Panc1 (cell line): Measurements from ENCODE around the gene KCNK10. TPM values are rescaled to one million over a fixed set of nuclear protein-coding genes. Genes with fewer than 3 reads are reported as not detected.

Experiments used
- ATAC-seq: fragments of 200-7000 bp; cut with Tn5 transposase; 2 replicates; pipeline ENCODE4 v1.9.1; 2020; ENCODE audit warnings: mild to moderate bottlenecking, moderate library complexity
- BruUV-seq: library from RNA; stranded (reverse); fragments of 400-500 nt; replicated peaks from 2 replicates; lab custom pipeline; 2021; lab: Mats Ljungman, UMichigan
- CTCF ChIA-PET: fragments of 300-600 bp; sonication (Branson Sonifier 250); formaldehyde crosslinking; loops from one replicate; lab custom pipeline; 2022; ENCODE audit warnings: antibody characterized with exemption; lab: Charles Lee
- POLR2A ChIA-PET: fragments of 300-600 bp; sonication (Branson Sonifier 250); formaldehyde crosslinking; loops from one replicate; lab custom pipeline; 2022; ENCODE audit warnings: antibody characterized with exemption; lab: Charles Lee
- DNase-seq: peaks from one replicate; pipeline ENCODE4 v3.0.0-alpha.2; 2010; ENCODE audit warnings: low read depth, low spot score
- H3K27ac ChIP-seq: 2 replicates; pipeline ENCODE4 v1.5.1; 2011; ENCODE audit warnings: mild to moderate bottlenecking, low read length, inconsistent platforms
- H3K27me3 ChIP-seq: fragments of 200-500 bp; sonication (Bioruptor generic); 2 replicates; pipeline ENCODE4 v1.6.0; 2014; ENCODE audit warnings: low read length, inconsistent platforms; ENCODE audit not compliant: control insufficient read depth, insufficient read depth
- H3K36me3 ChIP-seq: fragments of 200-500 bp; sonication (Bioruptor generic); 2 replicates; pipeline ENCODE4 v1.5.1; 2014; ENCODE audit warnings: inconsistent platforms, mild to moderate bottlenecking, low read length, moderate library complexity; ENCODE audit not compliant: control insufficient read depth, insufficient read depth
- H3K4me1 ChIP-seq: 2 replicates; pipeline ENCODE4 v1.5.1; 2011; ENCODE audit warnings: inconsistent platforms, mild to moderate bottlenecking, low read length, moderate library complexity; ENCODE audit not compliant: control insufficient read depth, insufficient read depth
- H3K4me3 ChIP-seq, 2 experiments: 2 replicates each; pipeline ENCODE4 v1.5.1; 2011 to 2012; ENCODE audit warnings: low read depth in 2 of 2, low read length in 2 of 2, mild to moderate bottlenecking in 2 of 2, inconsistent platforms in 1 of 2, moderate library complexity in 1 of 2
- H3K9me3 ChIP-seq: fragments of 200-500 bp; sonication (Bioruptor generic); 2 replicates; pipeline ENCODE4 v1.5.1; 2014; ENCODE audit warnings: low read depth, mild to moderate bottlenecking, inconsistent platforms, low read length, moderate library complexity; ENCODE audit not compliant: control insufficient read depth, insufficient read depth
- POLR2AphosphoS5 ChIP-seq: IDR thresholded peaks from 2 replicates; pipeline ENCODE4 v1.6.1; 2012; ENCODE audit warnings: mild to moderate bottlenecking, low read depth, low read length, moderate library complexity
- SIN3A ChIP-seq: IDR thresholded peaks from 2 replicates; pipeline ENCODE4 v1.6.1; 2012; ENCODE audit warnings: low read depth, mild to moderate bottlenecking, low read length, moderate library complexity, borderline replicate concordance; ENCODE audit not compliant: insufficient read depth
- TCF7L2 ChIP-seq: IDR thresholded peaks from 2 replicates; pipeline ENCODE4 v1.6.1; 2011; ENCODE audit warnings: mild to moderate bottlenecking, low read depth, low read length, inconsistent platforms
- in situ Hi-C: cut with HindIII; loops from 2 replicates; pipeline ENCODE4 v1.10.0; 2016; ENCODE audit warnings: low sequenced_read_pairs, low pct_unique_long_range_greater_than_20kb
- intact Hi-C: fragments of 100-400 bp; cut with micrococcal nuclease; formaldehyde crosslinking; loops from one replicate; pipeline ENCODE4 v1.10.0; 2022; ENCODE audit not compliant: unreplicated experiment
- total RNA-seq: library from RNA; stranded (reverse); gene quantifications from one replicate; pipeline ENCODE4 v1.2.1, GENCODE V29; 2021; ENCODE audit not compliant: unreplicated experiment
- TF ChIP-seq, protein P1 (sequence below), 2 experiments: IDR thresholded peaks; 2 replicates each; pipeline ENCODE4 v1.6.1; 2011 to 2012; ENCODE audit warnings: low read depth in 2 of 2, control low read depth in 1 of 2, low read length in 1 of 2, mild to moderate bottlenecking in 1 of 2, moderate library complexity in 1 of 2; ENCODE audit not compliant: insufficient read depth in 1 of 2
- TF ChIP-seq, protein P2 (sequence below): fragments of 450-650 bp; IDR thresholded peaks from 2 replicates; pipeline ENCODE4 v1.5.1; 2017; ENCODE audit warnings: mild to moderate bottlenecking

The KCNK10 gene
- total RNA-seq, 1 experiment from 2014 or later = 0.28 TPM

GRCh38 chr14:88300817-88301216 is 22.3 kb downstream of the KCNK10 start:
- Histone ChIP-seq H3K4me3 (no peak overlapping the region), H3K36me3 (no peaks in the 10 kb centered on the region), H3K27me3 (peaks cover 2% of the 10 kb centered on the region; the same call in 1 of the 2 replicates), H3K4me1 (no peaks in the 10 kb centered on the region), H3K27ac (no peak overlapping the region), H3K9me3 (no peaks in the 10 kb centered on the region)
- BruUV-seq = no TSS peak
- no peak for DNase-seq
- intact Hi-C loops = no loop called here
- in situ Hi-C loops = no loop called here
- ChIA-PET POLR2A (no interaction called here), CTCF (no interaction called here)
- no peak for ATAC-seq
- TF ChIP-seq POLR2AphosphoS5 (no peak), TCF7L2 (no peak), SIN3A (no peak)
- TF ChIP-seq, protein P1, sequence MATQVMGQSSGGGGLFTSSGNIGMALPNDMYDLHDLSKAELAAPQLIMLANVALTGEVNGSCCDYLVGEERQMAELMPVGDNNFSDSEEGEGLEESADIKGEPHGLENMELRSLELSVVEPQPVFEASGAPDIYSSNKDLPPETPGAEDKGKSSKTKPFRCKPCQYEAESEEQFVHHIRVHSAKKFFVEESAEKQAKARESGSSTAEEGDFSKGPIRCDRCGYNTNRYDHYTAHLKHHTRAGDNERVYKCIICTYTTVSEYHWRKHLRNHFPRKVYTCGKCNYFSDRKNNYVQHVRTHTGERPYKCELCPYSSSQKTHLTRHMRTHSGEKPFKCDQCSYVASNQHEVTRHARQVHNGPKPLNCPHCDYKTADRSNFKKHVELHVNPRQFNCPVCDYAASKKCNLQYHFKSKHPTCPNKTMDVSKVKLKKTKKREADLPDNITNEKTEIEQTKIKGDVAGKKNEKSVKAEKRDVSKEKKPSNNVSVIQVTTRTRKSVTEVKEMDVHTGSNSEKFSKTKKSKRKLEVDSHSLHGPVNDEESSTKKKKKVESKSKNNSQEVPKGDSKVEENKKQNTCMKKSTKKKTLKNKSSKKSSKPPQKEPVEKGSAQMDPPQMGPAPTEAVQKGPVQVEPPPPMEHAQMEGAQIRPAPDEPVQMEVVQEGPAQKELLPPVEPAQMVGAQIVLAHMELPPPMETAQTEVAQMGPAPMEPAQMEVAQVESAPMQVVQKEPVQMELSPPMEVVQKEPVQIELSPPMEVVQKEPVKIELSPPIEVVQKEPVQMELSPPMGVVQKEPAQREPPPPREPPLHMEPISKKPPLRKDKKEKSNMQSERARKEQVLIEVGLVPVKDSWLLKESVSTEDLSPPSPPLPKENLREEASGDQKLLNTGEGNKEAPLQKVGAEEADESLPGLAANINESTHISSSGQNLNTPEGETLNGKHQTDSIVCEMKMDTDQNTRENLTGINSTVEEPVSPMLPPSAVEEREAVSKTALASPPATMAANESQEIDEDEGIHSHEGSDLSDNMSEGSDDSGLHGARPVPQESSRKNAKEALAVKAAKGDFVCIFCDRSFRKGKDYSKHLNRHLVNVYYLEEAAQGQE (IDR thresholded peaks at IDR 0.05; ENCODE audit: insufficient read depth in 1 of 2, low read depth in 2 of 2, low read length in 1 of 2) = no peak
- TF ChIP-seq, protein P2, sequence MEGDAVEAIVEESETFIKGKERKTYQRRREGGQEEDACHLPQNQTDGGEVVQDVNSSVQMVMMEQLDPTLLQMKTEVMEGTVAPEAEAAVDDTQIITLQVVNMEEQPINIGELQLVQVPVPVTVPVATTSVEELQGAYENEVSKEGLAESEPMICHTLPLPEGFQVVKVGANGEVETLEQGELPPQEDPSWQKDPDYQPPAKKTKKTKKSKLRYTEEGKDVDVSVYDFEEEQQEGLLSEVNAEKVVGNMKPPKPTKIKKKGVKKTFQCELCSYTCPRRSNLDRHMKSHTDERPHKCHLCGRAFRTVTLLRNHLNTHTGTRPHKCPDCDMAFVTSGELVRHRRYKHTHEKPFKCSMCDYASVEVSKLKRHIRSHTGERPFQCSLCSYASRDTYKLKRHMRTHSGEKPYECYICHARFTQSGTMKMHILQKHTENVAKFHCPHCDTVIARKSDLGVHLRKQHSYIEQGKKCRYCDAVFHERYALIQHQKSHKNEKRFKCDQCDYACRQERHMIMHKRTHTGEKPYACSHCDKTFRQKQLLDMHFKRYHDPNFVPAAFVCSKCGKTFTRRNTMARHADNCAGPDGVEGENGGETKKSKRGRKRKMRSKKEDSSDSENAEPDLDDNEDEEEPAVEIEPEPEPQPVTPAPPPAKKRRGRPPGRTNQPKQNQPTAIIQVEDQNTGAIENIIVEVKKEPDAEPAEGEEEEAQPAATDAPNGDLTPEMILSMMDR = no peak

GRCh38 chr14:88299865-88300530 is 23.1 kb downstream of the KCNK10 start:
- H3K4me3 ChIP-seq = no peak overlapping the region
- intact Hi-C loops (no loop called here), in situ Hi-C loops (no loop called here)
- H3K27me3 ChIP-seq = peaks cover 2% of the 10 kb centered on the region; the same call in 1 of the 2 replicates
- no peak for ATAC-seq
- BruUV-seq = no TSS peak
- ChIA-PET CTCF (no interaction called here), POLR2A (no interaction called here)
- TF ChIP-seq, protein P2 = no peak
- TF ChIP-seq SIN3A = no peak
- TF ChIP-seq POLR2AphosphoS5 = no peak
- TF ChIP-seq TCF7L2 = no peak
- TF ChIP-seq, protein P1 (IDR thresholded peaks at IDR 0.05; ENCODE audit: insufficient read depth in 1 of 2, low read depth in 2 of 2, low read length in 1 of 2) = no peak
- H3K9me3 ChIP-seq = no peaks in the 10 kb centered on the region
- DNase-seq = no peak
- H3K36me3 ChIP-seq = no peaks in the 10 kb centered on the region
- H3K4me1 ChIP-seq = no peaks in the 10 kb centered on the region
- H3K27ac ChIP-seq = no peak overlapping the region
